Aorta (tissue), 5 donors: ENCODE results near the gene NXPE2. TPM values are rescaled to one million over a fixed set of nuclear protein-coding genes. Genes with fewer than 3 reads are reported as not detected.
A peak's percentile ranks its signal among the peaks of the same experiment; 100 is the strongest.
"Not testable (repeated sequence)": the region's sequence is repeated elsewhere in the genome, so short reads cannot be mapped to it uniquely, and the experiment has no call there.

Experiments
- ATAC-seq: fragments of 200-7000 bp; cut with Tn5 transposase; one replicate; pipeline ENCODE4 v1.9.1; 2022; ENCODE audit warnings: moderate library complexity; ENCODE audit not compliant: low FRiP score
- DNase-seq, 2 donors: peaks; one replicate each; pipeline ENCODE4 v3.0.0-alpha.2; 2020
- H3K27ac ChIP-seq, 2 donors: one replicate each; pipeline ENCODE4 v1.5.1; 2013; ENCODE audit warnings: low read length in 2 of 2, mild to moderate bottlenecking in 2 of 2, moderate library complexity in 2 of 2, control low read depth in 1 of 2, inconsistent platforms in 1 of 2, low read depth in 1 of 2
- H3K27me3 ChIP-seq, 2 donors: one replicate each; pipeline ENCODE4 v1.6.1; 2013; ENCODE audit warnings: control low read depth in 1 of 2, low read length in 1 of 2, mild to moderate bottlenecking in 1 of 2, moderate library complexity in 1 of 2; ENCODE audit not compliant: insufficient read depth in 2 of 2, control insufficient read depth in 1 of 2
- H3K36me3 ChIP-seq, 2 donors: one replicate each; pipeline ENCODE4 v1.6.1; 2013; ENCODE audit warnings: control low read depth in 1 of 2, low read length in 1 of 2, mild to moderate bottlenecking in 1 of 2; ENCODE audit not compliant: insufficient read depth in 2 of 2, control insufficient read depth in 1 of 2
- H3K4me1 ChIP-seq, 2 donors: one replicate each; pipeline ENCODE4 v1.6.1; 2013; ENCODE audit warnings: low read length in 2 of 2, control low read depth in 1 of 2, mild to moderate bottlenecking in 1 of 2, moderate library complexity in 1 of 2; ENCODE audit not compliant: insufficient read depth in 2 of 2, control insufficient read depth in 1 of 2
- H3K4me3 ChIP-seq, 2 donors: one replicate each; pipeline ENCODE4 v1.5.1; 2013; ENCODE audit warnings: low read length in 2 of 2, control low read depth in 1 of 2, mild to moderate bottlenecking in 1 of 2
- H3K9me3 ChIP-seq: one replicate; pipeline ENCODE4 v1.6.1; 2013; ENCODE audit warnings: mild to moderate bottlenecking, low read length; ENCODE audit not compliant: control insufficient read depth
- WGBS, 2 donors: extraction: QIAGEN DNeasy Blood & Tissue Kit; methylation state at CpG; one replicate each; pipeline ENCODE4 v1.1.7; 2013; 5-methylcytosine and 5-hydroxymethylcytosine counted together
- intact Hi-C, 2 donors: fragments of 100-400 bp; cut with DNase I; formaldehyde crosslinking; loops; one replicate each; pipeline versions ENCODE4 v1.14.2 to v1.15.0; 2022
- long read RNA-seq, 2 donors: library from polyadenylated mRNA; unstranded; transcript quantifications; one replicate each; pipeline ENCODE4 v2.0.0, GENCODE V29; 2020 to 2021
- polyA plus RNA-seq, 2 donors: library from polyadenylated mRNA; stranded (reverse); fragments of 200-250 nt; gene quantifications; one replicate each; pipeline ENCODE4 v1.2.3, GENCODE V29; 2013
- total RNA-seq, 2 donors: library from RNA; stranded (reverse); fragmentation: NEBNext Ultra II Directional; extraction: Animal tissue kit (Norgen Biotek cat#: 25700); gene quantifications; one replicate each; pipeline ENCODE4 v1.2.1, GENCODE V29; 2021
- donor health status: healthy with polysubstance abuse.
- donor health status: Bipolar disorder and iron deficiency.
- donor health status: DM: no; HTN: no; CAD: no.
- donor health status: DM: no; HTN: no; CAD: no.
- donor health status: DM: yes; HTN: yes; CAD: no.

Gene NXPE2
- total RNA-seq, result under 1 TPM; 0.19 to 0.99 TPM
- not detected for polyA plus RNA-seq
- long read RNA-seq, donor 1, result 0 reads
- long read RNA-seq, donor 2, result 0 reads

DNA sequence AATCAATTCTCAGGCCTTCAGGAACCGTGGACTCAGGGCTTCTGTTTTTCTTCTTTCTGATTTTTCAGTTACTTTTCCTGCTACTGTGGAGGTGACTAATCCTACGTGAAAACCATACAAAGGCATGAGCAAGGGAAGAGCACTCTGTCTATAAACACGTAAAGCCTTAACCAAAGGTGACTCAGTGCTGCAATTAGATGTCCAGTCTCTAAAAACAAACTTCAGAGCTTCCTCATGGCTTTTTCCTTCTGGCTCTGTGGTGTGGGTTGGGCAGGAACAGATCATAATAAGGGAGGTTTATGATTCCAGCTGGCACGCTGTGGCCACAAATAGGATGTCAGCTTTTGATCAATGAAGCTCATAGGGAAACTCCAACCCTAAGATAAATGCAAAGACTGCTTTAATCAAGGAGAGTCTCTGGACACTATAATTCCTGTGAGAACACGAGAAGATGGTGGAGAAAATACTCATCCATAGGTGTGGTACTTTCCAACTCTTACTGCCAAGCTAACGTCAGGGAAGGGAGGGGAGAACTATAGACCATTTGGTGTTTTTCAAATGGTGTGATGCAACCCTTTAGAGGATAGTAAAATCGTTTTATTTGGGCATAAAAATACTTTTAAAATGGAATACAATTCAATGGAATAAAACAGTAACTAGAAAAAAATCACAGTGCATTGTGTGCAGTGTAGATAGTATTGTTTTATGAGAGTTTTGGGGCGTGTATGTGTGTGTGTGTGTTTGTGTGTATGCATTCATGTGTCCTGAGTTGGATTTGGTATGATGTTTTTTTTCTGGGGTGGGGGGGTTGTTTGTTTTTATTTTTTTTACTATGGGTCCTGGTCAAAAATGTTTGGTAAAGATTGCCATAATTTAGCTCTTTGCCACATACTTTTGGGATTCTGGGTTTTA is at the start of gene NXPE2:
Gene NXPE2 (plus strand): TSS at position 403 of the 912 bp plus-strand sequence. CDS start 49 bp downstream, at position 452.
- 50 to 55% methylated on average over 8 of the region's 8 CpGs for WGBS, 2 donors
- ATAC-seq (peak; percentile 59), DNase-seq (peak in 1 of 2 donors; percentile 46)
- intact Hi-C loops, result no loop called here
- Histone ChIP-seq H3K4me1 (no peaks in the 10 kb centered on the region), H3K4me3 (no peak within 1 kb of the TSS), H3K27ac (no peak within 1 kb of the TSS), H3K36me3 (no peaks in the 10 kb centered on the region), H3K9me3 (no peaks in the 10 kb centered on the region), H3K27me3 (no peaks in the 10 kb centered on the region)

DNA sequence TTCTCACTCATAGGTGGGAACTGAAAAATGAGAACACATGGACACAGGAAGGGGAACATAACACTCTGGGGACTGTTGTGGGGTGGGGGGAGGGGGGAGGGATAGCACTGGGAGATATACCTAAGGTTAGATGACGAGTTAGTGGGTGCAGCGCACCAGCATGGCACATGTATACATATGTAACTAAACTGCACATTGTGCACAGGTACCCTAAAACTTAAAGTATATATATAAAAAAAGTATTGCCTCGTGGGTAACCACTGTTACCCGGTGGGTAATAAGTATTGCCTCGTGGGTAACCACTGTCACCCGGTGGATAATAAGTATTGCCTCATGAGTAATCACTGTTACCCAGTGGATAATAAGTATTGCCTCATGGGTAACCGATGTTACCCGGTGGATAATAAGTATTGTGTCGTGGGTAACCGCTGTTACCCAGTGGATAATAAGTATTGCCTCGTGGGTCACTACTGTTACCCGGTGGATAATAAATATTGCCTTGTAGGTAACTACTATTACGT is 46.8 kb upstream of the NXPE2 start:
- H3K4me3 ChIP-seq, H3K9me3 ChIP-seq, H3K27ac ChIP-seq, ATAC-seq, H3K27me3 ChIP-seq, H3K4me1 ChIP-seq, DNase-seq, intact Hi-C loops, H3K36me3 ChIP-seq: not testable (repeated sequence)
- WGBS, 2 donors, result 93 to 96% methylated on average over 13 of the region's 13 CpGs

DNA sequence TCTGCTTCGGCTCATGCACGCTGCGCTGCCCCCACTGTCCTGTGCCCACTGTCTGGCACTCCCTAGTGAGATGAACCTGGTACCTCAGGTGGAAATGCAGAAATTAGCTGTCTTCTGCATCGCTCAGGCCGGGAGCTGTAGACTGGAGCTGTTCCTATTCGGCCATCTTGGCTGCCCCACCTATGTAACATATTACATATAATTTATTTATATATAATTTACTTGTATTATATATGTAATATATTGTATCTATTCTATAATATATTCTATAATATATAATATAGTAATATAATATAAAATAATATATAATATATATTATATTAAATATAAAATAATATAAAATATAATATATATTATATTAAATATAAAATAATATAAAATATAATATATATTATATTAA is 38.9 kb upstream of the NXPE2 start:
- 95 to 96% methylated on average over 6 of the region's 6 CpGs for WGBS, 2 donors
- H3K27ac ChIP-seq, intact Hi-C loops, H3K27me3 ChIP-seq, H3K36me3 ChIP-seq, H3K4me3 ChIP-seq, H3K9me3 ChIP-seq, DNase-seq, H3K4me1 ChIP-seq, ATAC-seq: not testable (repeated sequence)

DNA sequence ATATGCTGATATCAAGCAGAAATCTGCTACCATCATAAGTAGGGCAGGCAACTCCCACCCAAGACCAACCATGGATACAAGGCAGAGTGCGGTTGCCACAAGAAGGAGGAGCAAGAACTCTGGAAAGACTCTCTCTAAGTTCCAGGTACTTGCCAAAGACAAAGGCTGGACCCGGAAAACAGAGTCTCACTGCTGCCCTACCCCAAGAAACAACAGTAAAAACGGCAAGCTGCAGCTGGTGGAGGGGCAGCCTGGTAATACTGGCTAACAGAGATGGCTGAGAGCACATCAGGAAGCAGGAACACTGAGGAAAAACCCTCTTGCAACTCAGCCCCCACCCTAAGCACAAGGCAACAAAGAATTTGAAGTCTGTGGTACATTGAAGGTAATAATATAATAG is 27.7 kb upstream of the NXPE2 start:
- H3K9me3 ChIP-seq, result peaks cover 1% of the 10 kb centered on the region
- ATAC-seq, result no peak
- H3K27me3 ChIP-seq, result no peaks in the 10 kb centered on the region
- intact Hi-C loops, result no loop called here
- H3K4me3 ChIP-seq, result no peak overlapping the region
- H3K4me1 ChIP-seq, result no peaks in the 10 kb centered on the region
- H3K27ac ChIP-seq, result no peak overlapping the region
- H3K36me3 ChIP-seq, result no peaks in the 10 kb centered on the region
- no peak for DNase-seq
- WGBS, 2 donors, result 72 to 79% methylated on average over 3 of the region's 3 CpGs

DNA sequence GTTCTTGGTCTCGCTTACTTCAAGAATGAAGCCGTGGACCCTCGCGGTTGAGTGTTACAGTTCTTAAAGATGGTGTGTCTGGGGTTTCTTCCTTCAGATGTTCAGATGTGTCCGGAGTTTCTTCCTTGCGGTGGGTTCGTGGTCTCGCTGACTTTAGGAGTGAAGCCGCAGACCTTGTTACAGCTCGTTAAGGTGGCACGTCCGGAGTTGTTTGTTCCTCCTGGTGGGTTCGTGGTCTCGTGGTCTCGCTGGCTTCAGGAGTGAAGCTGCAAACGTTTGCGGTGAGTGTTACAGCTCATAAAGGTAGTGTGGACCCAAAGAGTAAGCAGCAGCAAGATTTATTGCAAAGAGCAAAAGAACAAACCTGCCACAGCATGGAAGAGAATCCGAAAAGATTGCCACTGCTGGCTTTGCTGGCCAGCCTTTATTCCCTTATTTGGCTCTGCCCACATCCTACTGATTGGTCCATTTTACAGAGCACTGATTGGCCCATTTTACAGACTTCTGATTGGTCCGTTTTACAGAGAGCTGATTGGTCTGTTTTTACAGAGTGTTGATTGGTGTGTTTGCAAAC is 27.1 kb upstream of the NXPE2 start:
- H3K4me1 ChIP-seq, result no peaks in the 10 kb centered on the region
- ATAC-seq (no peak), DNase-seq (no peak)
- 91 to 92% methylated on average over 19 of the region's 19 CpGs for WGBS, 2 donors
- intact Hi-C loops, result no loop called here
- H3K27me3 ChIP-seq, result no peaks in the 10 kb centered on the region
- H3K36me3 ChIP-seq, result no peaks in the 10 kb centered on the region
- H3K4me3 ChIP-seq, result no peak overlapping the region
- H3K27ac ChIP-seq, result no peak overlapping the region
- H3K9me3 ChIP-seq, result peaks cover 1% of the 10 kb centered on the region

DNA sequence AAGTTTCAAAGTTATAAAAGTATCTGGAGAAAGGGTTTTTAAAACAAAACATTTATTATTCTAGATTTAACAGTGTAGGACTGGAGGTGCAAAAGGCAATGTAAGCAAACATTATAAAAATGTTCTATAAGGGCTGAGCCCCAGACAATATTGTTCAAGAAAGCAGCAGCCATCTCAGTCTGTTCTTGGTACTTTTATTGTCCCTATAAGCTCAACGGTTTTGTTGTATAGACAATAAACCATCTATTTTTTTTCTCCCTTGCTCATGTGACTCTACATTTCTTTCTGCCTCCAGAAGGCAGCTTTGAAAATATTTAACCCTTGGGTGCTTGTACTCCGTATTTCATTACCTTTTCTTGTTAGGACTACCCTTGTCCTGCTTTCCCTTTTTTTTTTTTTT is 25.2 kb upstream of the NXPE2 start:
- DNase-seq, result no peak
- 49 to 55% methylated on average over 2 of the region's 2 CpGs for WGBS, 2 donors
- Histone ChIP-seq H3K27me3 (no peaks in the 10 kb centered on the region), H3K27ac (no peak overlapping the region), H3K4me3 (no peak overlapping the region), H3K4me1 (no peaks in the 10 kb centered on the region), H3K36me3 (no peaks in the 10 kb centered on the region), H3K9me3 (no peaks in the 10 kb centered on the region)
- intact Hi-C loops, result no loop called here
- no peak for ATAC-seq

DNA sequence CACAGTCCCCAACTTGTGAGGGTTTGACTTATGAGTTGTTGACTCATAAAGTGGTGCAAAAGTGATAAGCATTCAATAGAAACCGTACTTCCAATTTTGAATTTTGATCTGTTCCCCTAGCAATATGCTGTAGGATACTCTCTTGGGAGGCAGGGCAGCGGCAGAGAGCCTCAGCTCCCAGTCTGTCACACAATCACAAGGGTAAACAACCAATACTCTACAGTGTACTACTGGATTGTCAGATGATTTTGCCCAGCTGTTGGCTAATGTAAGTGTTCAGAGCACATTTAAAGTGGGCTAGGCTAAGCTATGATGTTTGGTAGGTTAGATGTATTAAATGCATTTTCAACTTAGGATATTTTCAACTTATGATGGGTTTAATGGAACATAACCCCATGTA is 13.7 kb upstream of the NXPE2 start:
- H3K36me3 ChIP-seq, result no peaks in the 10 kb centered on the region
- H3K9me3 ChIP-seq, result peaks cover 2% of the 10 kb centered on the region
- H3K4me3 ChIP-seq, result no peak overlapping the region
- no peaks in the 10 kb centered on the region for H3K27me3 ChIP-seq
- ATAC-seq (no peak), DNase-seq (no peak)
- whole genome bisulfite sequencing, 2 donors, result 46 to 52% methylated on average over 2 of the region's 2 CpGs
- H3K4me1 ChIP-seq, result no peaks in the 10 kb centered on the region
- intact Hi-C loops, result no loop called here
- H3K27ac ChIP-seq, result no peak overlapping the region

DNA sequence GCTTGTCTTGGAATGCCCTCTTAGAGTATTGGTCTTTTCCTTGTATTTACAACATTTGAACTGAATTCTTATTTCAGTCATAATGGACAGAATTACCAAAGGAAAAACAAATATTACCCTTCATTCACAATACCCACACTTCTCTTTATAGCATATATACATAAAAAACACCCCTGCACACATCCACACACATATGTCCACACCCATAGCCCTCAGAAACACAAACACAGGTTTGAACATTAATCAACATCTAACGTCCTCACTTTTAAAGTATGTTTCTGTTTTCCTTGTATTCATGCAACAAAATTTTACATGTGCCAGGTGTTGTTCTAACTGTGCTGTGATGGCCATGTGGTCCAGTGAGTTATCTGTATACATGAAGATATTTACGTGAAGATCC is 11.6 kb upstream of the NXPE2 start:
- no peak for ATAC-seq
- Histone ChIP-seq H3K27ac (no peak overlapping the region), H3K9me3 (peaks cover 4% of the 10 kb centered on the region), H3K4me3 (no peak overlapping the region), H3K36me3 (no peaks in the 10 kb centered on the region), H3K27me3 (no peaks in the 10 kb centered on the region), H3K4me1 (no peaks in the 10 kb centered on the region)
- intact Hi-C loops, result no loop called here
- WGBS, 2 donors, result 69 to 72% methylated on average over 2 of the region's 2 CpGs
- DNase-seq, result no peak

DNA sequence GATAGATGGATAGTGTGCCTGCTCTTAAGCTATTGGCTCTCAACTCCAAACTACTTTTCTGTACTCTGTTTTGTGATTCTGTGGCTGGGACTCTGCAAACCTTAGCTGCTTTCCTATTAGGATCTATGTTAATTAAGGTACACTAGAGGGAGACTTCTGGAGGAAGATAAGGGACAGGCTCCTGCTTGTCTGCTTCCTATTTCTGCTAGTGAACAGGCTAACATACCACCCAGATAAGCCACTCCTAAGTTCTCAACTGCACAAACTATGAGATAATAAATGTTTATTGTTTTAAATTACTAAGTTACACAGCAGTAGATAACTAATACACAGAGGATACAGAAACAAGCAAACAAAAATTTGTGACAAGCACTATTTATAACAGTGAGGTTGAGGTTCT is 10.2 kb upstream of the NXPE2 start:
- H3K9me3 ChIP-seq, result peaks cover 6% of the 10 kb centered on the region
- intact Hi-C loops, result no loop called here

More for the DNA sequence above, 10.2 kb upstream of the NXPE2 start:
- Histone ChIP-seq H3K4me1 (no peaks in the 10 kb centered on the region), H3K27ac (no peak overlapping the region), H3K36me3 (no peaks in the 10 kb centered on the region), H3K27me3 (no peaks in the 10 kb centered on the region), H3K4me3 (no peak overlapping the region)
- DNase-seq (no peak), ATAC-seq (no peak)
